HG02973 (cell line): Measurements from ENCODE around the gene DYDC1.
"Not testable (repeated sequence)": the region's sequence is repeated elsewhere in the genome, so short reads cannot be mapped to it uniquely, and the experiment has no call there.

Source experiments
- ATAC-seq: cut with Tn5 transposase; IDR thresholded peaks from one replicate; pipeline ENCODE4 v1.9.1; 2021; ENCODE audit warnings: moderate library complexity; ENCODE audit not compliant: unreplicated experiment

Gene DYDC1

DNA sequence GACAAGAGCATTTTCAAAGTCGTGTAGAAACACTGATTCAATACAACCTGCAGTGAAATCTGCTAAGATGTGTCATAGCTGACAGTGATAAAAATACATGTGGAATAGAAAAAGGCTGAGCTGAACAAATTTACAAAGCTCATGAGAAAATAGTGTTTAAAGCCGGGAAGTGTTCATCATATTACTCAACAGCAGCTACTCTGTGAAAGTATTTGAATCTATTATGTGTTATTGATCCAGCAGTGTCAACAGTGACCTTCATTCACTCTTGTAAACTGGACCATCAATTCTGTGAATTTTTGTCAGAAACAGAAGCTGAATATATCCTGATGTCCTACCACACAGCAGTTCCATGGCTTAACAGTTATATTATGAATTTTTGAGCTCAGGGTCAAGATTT, 11.6 kb downstream of the DYDC1 start:
- no peak for ATAC-seq

- no peak for ATAC-seq
Measured at GRCh38 chr10:80344276-80344675, 12.3 kb downstream of the DYDC1 start.

GRCh38 chr10:80333983-80334382, 22.6 kb downstream of the DYDC1 start:
- ATAC-seq: no peak

- ATAC-seq: no peak
Measured at GRCh38 chr10:80324891-80325364, 31.6 kb downstream of the DYDC1 start.

- ATAC-seq: no peak
Measured at GRCh38 chr10:80324086-80324485, 32.5 kb downstream of the DYDC1 start.

DNA sequence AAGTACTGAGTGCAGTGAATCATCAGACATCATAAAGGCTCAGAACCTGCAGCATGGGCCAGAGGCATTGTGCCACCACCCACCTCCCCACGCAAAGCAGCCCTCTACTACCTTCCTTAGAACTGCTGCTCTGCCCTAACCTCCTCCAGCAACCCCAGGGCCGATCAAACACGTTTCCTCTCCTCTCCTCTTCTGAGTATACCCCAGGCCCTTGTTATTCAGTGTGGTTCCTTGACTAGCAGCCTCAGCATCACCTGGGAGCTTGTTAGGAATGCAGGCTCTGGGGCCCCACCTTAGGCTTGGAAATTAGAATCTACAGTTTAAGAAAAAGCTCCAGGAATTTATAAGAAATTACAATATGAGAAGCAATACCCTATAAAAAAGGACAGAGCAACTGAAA, 33.2 kb downstream of the DYDC1 start:
- ATAC-seq: no peak

GRCh38 chr10:80322711-80323110, 33.8 kb downstream of the DYDC1 start:
- ATAC-seq: no peak

GRCh38 chr10:80322158-80322557, 34.4 kb downstream of the DYDC1 start:
- no peak for ATAC-seq

DNA sequence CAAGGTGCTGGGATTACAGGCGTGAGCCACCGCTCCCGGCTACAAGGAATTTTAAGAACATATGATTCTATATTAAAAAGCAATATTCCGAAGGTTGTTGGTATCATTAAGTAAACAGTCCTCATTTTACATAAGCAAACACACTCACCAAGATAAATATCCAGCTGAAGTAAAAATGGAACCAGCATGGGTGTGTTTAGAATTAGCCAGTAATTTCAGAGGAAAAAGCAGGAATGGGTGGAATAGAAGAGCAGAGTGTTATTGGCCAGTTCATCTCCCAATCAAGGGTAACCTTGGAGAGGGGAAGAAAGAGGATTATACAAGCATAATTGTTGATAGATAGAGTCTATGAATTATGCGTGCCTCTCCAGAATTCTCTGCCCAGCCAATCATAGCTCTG, 35.4 kb downstream of the DYDC1 start:
- no peak for ATAC-seq

DNA sequence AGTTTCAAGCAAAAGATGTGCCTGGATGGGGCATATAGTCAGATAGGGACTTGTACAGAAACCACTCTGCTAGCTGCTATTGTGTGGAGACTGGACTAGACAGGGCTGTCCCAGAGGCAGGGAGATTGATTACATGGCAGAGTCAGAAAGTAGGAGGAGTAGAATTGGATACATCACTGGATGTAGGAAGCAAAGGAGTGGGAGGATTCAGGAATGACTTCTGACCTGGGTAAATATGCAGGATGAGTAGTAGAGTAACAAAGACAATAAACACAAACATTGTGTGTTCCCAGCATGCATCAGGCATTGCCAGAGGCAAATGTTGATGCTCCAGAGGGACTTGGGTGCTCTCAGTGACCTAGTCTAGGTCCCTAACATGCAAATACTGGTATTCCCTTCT, 36.2 kb downstream of the DYDC1 start:
- no peak for ATAC-seq

DNA sequence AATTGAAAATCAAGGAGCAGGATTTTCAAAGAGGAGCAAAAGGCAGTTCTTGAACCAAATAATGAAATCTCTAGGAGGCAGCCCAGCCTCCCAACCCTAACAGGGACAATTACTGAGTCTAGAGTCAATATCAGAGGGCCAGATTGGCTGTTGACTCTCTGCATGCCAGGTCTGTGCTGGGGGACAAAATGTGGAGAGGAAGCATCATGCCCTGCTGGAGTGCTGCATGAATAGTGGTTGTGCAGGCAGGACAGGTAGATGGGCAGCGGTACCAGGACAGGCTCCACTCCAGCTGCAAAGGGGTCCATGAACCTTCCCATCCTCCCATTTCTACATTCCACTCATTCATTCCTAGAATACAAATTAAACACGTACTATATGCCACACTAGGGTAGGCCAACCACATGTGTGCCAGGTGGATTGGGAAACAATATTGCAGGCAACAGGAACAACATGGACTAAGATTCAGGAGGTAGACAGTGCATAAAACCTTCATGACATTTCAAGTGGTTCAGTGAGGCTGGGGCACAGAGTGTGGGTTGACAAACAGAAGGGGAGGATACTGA, 36.7 kb downstream of the DYDC1 start:
- no peak for ATAC-seq

DNA sequence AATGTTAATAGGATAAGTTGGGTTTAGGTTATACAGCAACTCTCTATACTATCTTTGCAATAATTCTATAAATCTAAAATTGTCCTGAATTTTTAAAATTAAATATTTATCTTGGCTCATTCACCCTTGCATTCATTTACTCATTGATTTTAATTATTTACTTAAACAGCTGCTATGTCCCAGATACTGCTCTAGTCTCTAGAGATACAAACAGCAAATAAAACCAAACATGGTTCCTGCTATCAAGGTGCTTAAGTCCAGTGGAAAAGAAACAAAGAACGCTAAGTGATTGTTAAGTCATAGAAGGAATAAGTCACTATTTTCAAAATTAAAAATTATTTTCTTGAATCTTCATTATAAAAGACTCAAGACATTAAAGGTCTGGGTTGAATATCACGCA, 37.2 kb downstream of the DYDC1 start:
- ATAC-seq: no peak

DNA sequence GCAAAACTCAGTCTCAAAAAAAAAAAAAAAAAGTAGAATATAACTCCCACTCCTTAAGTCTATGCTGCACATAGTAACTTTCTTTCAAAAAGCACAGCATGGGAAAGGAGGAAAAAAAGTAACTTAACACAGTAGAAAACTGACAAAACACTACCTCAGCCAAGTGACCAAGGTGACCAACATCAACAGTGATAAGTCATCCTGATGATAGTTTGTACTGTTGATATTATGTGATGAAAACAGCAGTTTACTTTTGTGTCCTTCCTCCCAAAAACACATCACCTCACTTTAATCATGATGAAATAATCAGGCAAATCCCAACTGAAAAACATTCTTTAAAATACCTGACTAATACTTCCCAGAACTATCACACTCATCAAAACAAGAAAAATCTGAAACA, 37.8 kb downstream of the DYDC1 start:
- ATAC-seq: no peak

DNA sequence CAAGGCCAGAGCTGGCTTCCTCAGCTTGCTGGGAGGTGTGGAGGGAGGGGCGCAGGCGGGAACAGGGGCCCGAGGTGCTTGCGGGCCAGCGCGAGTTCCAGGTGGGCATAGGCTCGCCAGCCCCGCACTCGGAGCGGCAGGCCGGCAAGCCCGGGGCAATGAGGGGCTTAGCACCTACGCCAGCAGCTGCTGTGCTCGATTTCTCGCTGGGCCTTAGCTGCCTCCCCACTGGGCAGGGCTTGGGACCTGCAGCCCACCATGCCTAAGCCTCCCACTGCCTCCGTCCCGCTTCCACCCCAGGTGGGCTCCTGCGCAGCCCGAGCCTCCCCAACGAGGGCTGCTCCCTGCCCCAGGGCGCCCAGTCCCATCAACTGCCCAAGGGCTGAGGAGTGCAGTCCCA, 41.2 kb downstream of the DYDC1 start:
- ATAC-seq: no peak

DNA sequence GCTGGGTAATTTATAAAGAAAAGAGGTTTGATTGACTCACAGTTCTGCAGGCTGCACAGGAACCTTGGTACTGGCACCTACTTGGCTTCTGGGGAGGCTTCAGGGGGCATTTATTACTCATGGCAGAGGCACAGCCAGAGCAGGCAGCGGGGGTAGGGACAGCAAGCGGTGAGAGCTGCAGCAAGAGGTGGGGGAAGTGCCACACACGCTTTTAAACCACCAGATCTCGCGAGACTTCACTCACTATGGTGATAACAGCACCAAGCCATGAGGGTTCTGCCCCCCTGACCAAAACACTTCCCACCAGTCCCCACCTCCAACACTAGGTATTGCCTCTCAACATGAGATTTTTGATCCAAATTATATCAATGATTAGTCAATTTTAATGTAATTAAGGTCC, 43.0 kb downstream of the DYDC1 start:
- no peak for ATAC-seq

GRCh38 chr10:80305989-80306388, 50.6 kb downstream of the DYDC1 start:
- ATAC-seq: not testable (repeated sequence)

GRCh38 chr10:80296942-80297341, 59.6 kb downstream of the DYDC1 start:
- no peak for ATAC-seq

GRCh38 chr10:80292607-80293239, 63.8 kb downstream of the DYDC1 start:
- ATAC-seq: no peak

DNA sequence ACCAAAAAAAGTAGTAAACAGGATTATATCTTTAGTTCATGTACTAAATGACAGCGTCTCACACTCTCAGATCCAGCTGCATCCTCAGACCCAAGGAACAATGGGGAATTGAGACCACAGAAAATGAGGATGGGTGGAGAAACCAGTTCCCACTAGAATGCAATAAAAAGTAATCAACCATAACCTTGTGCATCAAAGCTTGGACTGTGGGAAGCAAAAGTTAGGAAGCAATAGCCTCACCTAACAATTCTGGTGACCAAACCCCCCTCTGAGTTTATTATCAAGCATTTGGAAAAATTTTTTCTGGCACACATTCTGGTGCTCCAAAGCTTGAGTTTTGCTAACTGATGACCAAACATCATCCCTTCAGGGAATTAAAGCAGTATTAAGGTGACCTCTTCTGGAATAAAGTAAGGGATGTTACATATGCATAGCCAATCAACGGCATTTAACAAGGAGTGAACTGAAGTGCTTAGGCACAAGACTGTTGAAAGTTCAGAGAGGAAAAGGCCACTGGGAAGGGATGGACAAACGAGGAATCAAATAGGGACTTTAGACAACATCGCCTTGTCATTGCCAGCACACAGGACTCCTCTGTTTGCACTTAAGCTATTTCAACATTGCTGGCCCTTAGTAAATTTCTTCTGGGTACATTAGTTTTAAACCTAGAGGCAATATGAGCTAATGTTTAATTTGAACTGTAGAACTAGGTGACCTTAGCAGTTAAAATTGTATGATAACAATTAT, 65.9 kb downstream of the DYDC1 start:
- no peak for ATAC-seq

DNA sequence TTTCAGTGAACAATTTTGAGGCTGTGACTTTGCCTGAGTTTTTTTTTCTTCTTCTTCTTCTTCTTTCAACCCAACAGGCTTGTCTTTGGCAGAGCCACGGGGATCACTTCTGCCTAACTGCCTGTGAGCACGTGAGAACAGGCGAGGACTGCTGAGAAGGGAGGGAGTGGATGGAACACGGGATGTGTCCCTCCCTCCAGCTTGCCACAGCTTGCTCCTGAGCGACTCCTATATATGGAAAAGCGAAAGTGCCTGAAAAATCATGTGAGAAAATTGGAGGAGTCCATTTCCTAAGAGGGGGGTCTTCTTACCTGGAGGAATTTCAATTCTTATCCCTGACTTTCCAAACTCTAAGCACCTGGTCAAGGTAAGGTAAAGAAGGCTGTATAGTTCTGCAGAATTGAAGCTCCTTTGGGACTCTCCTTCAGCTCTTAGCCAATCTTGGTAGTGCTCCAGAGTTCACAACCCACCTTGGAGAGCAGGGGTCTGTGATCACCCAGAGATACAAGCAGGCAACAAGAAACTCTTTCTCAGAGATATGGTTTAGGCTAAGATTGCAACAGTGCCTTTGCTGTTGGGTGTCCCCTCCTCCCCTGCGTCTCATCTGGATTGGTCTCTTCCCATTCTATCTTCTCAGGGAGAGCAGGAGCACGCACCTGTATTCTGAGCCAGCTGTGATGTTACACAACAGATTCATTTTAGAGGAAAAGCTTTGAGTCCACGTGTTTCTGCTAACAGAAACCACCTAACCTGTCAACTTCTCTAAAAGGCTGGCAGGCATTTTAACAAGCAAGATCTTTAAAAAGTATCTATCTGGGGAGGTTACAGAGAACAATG, 66.9 kb downstream of the DYDC1 start, which contains the start of gene MAT1A:
Gene MAT1A, minus strand, starts transcription at position 208 of the 837 bp plus-strand sequence. CDS start 235 bp downstream, outside the sequence.
- no peak for ATAC-seq

DNA sequence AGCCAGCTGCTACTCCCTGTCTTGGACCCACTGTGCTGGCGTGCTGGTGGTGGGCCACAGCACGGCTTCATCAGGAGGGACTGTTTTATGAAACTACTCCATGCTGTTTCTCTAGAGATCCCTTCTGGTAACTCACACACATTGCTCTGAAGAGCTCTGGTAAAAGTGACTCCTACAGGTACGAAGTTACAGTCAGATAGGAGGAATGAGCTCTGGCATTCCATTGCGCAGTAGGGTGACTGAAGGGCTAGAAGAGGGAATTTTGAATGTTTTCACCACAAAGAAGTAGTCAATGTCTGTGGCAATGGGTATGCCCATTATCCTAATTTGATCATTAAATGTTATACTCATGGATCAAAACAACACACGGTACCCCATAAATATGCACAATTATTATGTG, 67.7 kb downstream of the DYDC1 start:
- ATAC-seq: no peak
